Fibroblast of gingiva (primary cell): ENCODE data around the gene HINFP.
A peak's percentile ranks its signal among the peaks of the same experiment; 100 is the strongest.
"Not testable (repeated sequence)": the region's sequence is repeated elsewhere in the genome, so short reads cannot be mapped to it uniquely, and the experiment has no call there.

Source experiments
- DNase-seq: peaks from one replicate; pipeline ENCODE4 v3.0.0-alpha.2; 2011; ENCODE audit warnings: low read depth

Gene HINFP

GRCh38 chr11:119100246-119100970 lies 21.0 kb upstream of the HINFP start:
- DNase-seq: peak; percentile 61

GRCh38 chr11:119100994-119101758 lies 20.2 kb upstream of the HINFP start:
- DNase-seq: peak; percentile 26

- DNase-seq: peak; percentile 97
Measured at GRCh38 chr11:119101759-119102423, 19.5 kb upstream of the HINFP start, which contains the start of gene DPAGT1. Gene DPAGT1, minus strand, starts transcription at chr11:119101853. Its CDS starts 198 bp downstream, at chr11:119101655.

- DNase-seq: not testable (repeated sequence)
Measured at GRCh38 chr11:119103161-119103664, 18.2 kb upstream of the HINFP start.

GRCh38 chr11:119103793-119104192 lies 17.6 kb upstream of the HINFP start:
- no peak for DNase-seq

DNA sequence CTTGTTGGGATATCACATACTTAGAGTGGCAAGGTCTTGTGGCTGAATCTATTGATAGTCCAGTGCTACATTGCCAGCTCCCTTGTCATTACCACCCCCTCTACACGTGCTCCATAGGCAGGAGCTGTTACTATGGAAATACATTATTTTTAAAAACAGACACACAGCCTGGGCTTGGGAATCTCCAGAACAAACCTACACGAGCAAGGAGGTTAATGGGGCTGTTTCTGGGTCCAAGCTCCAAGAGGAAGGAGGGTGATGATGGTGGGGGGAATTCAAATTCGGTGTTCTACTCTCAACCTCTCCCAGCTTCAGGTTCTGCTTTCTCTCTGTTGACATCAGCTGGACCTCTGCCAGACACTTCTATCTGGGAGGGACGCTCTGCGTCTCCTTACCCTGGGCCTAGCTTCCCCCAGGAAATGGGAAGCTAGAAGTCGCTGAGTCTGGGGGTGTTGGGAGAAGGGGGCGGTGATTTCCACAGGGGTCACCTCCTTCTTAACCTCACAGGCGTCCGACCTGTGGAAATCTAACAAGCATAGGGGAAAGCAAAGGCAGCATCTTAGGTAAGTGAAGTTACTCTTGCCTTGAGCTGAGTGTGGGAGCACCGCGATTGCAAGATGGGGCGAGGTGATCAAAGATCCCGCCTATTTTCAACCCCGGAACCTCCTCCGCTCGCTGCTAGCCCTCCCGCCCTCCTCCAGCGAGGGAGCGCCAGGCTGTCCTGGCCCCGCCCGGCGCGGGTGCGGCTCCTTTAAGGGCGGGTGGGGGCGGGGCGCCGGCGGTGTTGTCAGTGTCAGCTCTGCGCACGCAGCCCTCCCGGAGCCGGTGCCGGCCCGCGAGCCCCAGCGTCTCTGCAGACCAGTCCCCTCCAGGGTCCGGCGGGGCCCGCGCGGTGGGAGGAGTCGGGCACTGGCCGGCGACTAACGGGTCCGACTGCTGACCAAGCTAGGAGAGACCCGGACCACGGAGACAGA lies 14.5 kb upstream of the HINFP start, which contains the start of gene C2CD2L:
Gene C2CD2L, plus strand, starts transcription at position 781 of the 974 bp plus-strand sequence. CDS start 398 bp downstream, outside the sequence.
- peak; percentile 90 for DNase-seq

DNA sequence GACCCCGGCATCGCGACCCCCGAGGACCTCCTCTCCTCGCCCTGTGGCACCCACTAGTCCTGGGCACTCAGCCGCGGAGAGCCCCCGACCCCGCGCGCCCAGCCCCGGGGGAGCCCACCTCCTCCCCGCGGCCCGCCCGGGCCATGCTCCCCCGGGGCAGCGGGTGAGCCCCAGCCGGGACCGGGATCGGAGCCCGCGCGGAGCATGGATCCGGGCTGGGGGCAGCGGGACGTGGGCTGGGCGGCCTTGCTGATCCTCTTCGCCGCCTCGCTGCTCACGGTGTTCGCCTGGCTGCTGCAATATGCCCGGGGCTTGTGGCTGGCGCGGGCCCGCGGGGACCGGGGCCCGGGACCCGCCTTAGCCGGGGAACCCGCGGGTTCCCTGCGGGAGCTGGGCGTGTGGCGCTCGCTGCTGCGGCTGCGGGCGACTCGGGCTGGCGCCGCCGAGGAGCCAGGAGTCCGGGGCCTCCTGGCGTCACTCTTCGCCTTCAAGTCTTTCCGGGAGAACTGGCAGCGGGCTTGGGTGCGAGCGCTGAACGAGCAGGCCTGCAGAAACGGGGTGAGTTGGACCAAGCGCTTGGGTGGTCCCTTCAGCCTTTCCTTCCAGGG lies 13.7 kb upstream of the HINFP start:
- no peak for DNase-seq

GRCh38 chr11:119108146-119108856 lies 13.1 kb upstream of the HINFP start:
- DNase-seq: no peak

GRCh38 chr11:119108857-119109221 lies 12.5 kb upstream of the HINFP start:
- DNase-seq: no peak

DNA sequence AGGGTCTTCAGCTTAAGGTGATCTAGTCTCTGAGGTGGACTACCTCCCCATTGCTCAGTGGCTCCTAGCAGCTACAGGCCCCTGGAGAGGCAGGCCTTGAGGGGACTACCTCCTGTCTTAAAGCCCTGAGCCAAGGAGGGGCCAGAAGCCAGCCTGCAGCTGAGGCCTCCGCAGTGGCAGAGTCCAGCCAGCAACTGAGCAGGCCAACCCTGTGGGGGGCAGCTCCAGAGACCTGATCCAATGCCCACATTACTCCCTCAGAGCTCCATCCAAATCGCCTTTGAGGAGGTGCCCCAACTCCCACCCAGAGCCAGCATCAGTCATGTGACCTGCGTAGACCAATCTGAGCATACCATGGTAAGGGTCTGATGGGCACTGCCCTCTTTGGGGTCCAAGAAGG lies 11.5 kb upstream of the HINFP start:
- no peak for DNase-seq

DNA sequence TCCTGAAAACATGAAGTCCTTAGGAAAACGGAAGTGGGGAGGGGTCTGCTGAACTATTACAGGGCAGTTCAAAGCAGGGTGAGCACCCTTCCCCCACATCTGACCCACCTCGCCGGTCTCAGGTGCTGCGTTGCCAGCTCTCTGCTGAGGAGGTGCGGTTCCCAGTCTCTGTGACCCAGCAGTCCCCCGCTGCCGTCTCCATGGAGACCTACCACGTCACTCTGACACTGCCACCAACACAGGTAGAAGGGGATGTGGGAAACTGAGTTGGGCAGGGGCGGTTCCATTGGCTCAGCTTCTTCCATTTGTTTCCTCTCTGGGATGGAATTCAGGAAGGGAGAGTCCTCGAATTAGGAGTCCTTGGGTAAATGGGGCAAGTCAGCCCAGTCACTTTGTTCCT lies 10.9 kb upstream of the HINFP start:
- no peak for DNase-seq

DNA sequence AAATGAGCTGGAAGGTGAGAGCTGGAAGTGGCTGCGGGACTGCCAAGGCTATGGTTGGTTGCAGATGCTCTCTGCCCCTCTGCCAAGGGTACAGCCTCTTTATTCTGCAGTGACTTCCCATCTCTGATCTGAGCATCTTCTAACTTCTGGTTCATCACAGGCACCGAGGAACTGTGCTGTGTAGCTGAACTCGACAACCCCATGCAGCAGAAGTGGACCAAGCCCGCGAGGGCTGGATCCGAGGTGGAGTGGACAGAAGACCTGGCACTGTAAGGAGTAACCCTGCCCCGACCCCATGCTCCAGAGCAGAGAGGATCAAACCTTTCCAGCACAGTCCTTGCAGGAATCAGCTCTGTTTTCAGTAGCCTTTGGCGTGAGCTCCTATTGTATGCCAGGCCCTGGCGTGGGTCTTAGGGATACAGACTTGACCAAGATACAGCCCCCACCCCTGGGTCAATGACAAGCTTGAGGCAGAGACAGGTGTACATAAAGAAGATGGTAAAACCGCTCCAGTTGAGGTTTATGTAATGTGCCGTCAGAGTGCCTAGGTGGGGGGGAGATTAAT lies 9.9 kb upstream of the HINFP start:
- no peak for DNase-seq

DNA sequence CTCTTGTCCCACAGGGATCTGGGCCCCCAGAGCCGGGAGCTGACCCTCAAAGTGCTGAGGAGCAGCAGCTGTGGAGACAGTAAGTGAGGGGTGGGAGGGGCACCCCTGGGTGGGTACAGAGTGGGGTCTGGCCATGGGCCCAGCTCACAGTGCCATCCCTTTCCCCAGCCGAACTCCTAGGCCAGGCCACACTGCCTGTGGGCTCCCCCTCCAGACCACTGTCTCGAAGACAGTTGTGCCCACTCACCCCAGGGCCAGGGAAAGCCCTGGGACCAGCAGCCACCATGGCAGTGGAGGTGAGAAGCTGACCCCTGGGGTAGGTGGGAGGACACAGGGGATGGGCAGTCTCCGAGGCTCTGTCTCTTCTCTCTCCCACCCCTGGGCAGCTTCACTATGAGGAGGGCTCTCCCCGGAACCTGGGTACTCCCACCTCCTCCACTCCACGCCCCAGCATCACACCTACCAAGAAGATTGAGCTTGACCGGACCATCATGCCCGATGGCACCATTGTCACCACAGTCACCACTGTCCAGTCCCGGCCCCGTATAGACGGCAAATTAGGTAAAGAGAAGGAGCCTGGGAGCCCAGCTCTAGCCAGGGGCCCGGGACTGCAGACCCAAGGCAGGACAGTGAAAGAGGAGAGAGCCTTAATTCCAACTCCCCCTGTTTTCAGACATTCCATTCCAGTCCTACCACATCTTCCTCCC lies 8.9 kb upstream of the HINFP start:
- DNase-seq: no peak

- DNase-seq: no peak
Measured at GRCh38 chr11:119113716-119114115, 7.7 kb upstream of the HINFP start.

- DNase-seq: no peak
Measured at GRCh38 chr11:119114351-119114750, 7.0 kb upstream of the HINFP start.

- no peak for DNase-seq
Measured at GRCh38 chr11:119115484-119116234, 5.7 kb upstream of the HINFP start.

DNA sequence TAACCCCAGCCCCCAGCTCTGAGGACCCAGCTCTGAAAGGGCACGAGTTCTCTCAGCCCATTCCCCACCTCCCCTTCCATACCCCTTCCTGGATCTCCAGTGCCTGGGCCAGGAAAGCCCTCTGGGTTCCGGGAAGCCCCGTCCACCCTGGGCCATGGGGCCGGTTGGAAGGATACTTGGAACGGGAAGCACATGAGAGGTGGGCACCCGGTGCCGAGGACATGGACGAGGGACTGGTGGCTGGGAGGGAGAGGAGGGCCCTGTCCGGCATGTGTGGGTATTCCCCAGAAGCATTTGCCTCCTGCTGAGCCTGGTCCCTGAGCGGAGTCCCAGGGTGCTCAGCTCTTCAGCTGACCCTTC lies 5.2 kb upstream of the HINFP start:
- DNase-seq: no peak

- no peak for DNase-seq
Measured at GRCh38 chr11:119116601-119117000, 4.8 kb upstream of the HINFP start.
